Mesenteric fat pad (tissue), 1 donor: Measurements from ENCODE around the gene IL4. TPM values are rescaled to one million over a fixed set of nuclear protein-coding genes. Genes with fewer than 3 reads are reported as not detected.

Experiments
- DNase-seq: peaks from one replicate; pipeline ENCODE4 v3.0.0-alpha.2; 2020; ENCODE audit warnings: low spot score
- total RNA-seq: library from RNA; stranded (reverse); fragmentation: NEBNext Ultra II Directional; extraction: Animal tissue kit (Norgen Biotek cat#: 25700); gene quantifications from one replicate; pipeline ENCODE4 v1.2.1, GENCODE V29; 2021
- donor health status: DM: yes; HTN: yes; CAD: no.

Gene IL4
- total RNA-seq, 1 donor from 2014 or later, result not detected

- DNase-seq, result no peak
Measured at GRCh38 chr5:132657676-132658380, 16.0 kb upstream of the IL4 start, which contains the start of gene IL13. IL13 (plus strand) TSS chr5:132658173; CDS start chr5:132658187, 14 bp downstream.

GRCh38 chr5:132658381-132659302, 15.1 kb upstream of the IL4 start:
- DNase-seq, result no peak

- no peak for DNase-seq
Measured at GRCh38 chr5:132659598-132660493, 13.9 kb upstream of the IL4 start.

GRCh38 chr5:132661231-132662003, 12.4 kb upstream of the IL4 start:
- DNase-seq, result no peak

- DNase-seq, result no peak
Measured at GRCh38 chr5:132662004-132662401, 11.8 kb upstream of the IL4 start.

GRCh38 chr5:132662925-132663770, 10.6 kb upstream of the IL4 start:
- DNase-seq, result no peak

- DNase-seq, result no peak
Measured at GRCh38 chr5:132663771-132664695, 9.8 kb upstream of the IL4 start.

GRCh38 chr5:132664696-132665209, 9.0 kb upstream of the IL4 start:
- DNase-seq, result no peak

GRCh38 chr5:132665574-132666080, 8.2 kb upstream of the IL4 start:
- DNase-seq, result no peak

GRCh38 chr5:132666310-132667123, 7.3 kb upstream of the IL4 start:
- no peak for DNase-seq

- DNase-seq, result no peak
Measured at GRCh38 chr5:132667309-132667708, 6.5 kb upstream of the IL4 start.

GRCh38 chr5:132667761-132668705, 5.8 kb upstream of the IL4 start:
- no peak for DNase-seq

GRCh38 chr5:132668706-132669454, 4.9 kb upstream of the IL4 start:
- DNase-seq, result no peak

GRCh38 chr5:132669455-132669820, 4.4 kb upstream of the IL4 start:
- no peak for DNase-seq
